Medulla oblongata (tissue), 1 donor: Measurements from ENCODE around the gene ANKFN1.

Experiments used
- DNase-seq: peaks from one replicate; pipeline ENCODE4 v3.0.0-alpha.2; 2015; ENCODE audit errors: extremely low spot score

ANKFN1 gene

GRCh38 chr17:56142781-56143180, 10.5 kb upstream of the ANKFN1 start:
- no peak for DNase-seq

DNA sequence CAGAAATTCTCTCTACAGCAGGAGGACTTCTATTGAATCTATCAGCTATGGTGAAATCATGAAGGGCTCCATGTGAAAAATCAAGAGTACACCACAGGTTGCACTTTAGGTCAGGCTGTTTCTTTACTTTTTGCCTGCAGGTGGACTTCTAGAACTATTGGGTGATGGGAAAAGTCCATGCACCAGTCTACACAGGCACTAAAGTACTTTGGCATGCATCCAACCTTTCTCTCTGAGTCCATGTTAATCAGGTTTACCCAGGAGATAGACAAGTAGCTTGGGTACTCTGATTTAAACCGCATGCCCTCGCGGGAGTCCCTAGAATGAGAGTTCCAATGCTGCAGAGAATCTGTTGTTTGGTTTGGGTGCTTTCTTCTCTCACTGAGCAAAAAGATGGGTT, 9.1 kb upstream of the ANKFN1 start:
- no peak for DNase-seq

- no peak for DNase-seq
Observed at GRCh38 chr17:56146534-56146933, 6.7 kb upstream of the ANKFN1 start.

- no peak for DNase-seq
Observed at GRCh38 chr17:56148333-56148732, 4.9 kb upstream of the ANKFN1 start.

GRCh38 chr17:56149266-56150036, 3.8 kb upstream of the ANKFN1 start:
- DNase-seq: no peak

GRCh38 chr17:56150649-56151048, 2.6 kb upstream of the ANKFN1 start:
- DNase-seq: no peak

DNA sequence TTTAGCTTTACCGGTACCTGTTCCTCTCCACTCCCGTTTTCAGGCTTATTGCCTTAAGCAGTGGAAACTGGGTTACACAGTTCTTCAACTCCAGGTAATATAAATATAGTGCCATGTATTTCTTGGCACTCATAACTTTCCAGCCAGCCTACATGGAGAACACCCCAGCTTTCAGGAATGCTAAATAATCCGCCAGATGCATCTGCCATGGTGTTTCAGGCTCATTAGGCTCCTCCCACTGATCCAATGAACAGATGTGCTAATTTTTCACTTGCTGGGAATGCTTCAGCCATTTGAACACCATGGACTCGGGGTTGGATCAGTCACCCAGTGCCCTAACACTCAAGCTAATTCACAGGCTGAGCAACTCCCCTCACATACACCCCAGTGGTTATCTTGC, 4.6 kb downstream of the ANKFN1 start:
- DNase-seq: no peak

- no peak for DNase-seq
Observed at GRCh38 chr17:56158344-56158743, 5.1 kb downstream of the ANKFN1 start.

GRCh38 chr17:56158915-56159825, 5.9 kb downstream of the ANKFN1 start:
- DNase-seq: no peak

DNA sequence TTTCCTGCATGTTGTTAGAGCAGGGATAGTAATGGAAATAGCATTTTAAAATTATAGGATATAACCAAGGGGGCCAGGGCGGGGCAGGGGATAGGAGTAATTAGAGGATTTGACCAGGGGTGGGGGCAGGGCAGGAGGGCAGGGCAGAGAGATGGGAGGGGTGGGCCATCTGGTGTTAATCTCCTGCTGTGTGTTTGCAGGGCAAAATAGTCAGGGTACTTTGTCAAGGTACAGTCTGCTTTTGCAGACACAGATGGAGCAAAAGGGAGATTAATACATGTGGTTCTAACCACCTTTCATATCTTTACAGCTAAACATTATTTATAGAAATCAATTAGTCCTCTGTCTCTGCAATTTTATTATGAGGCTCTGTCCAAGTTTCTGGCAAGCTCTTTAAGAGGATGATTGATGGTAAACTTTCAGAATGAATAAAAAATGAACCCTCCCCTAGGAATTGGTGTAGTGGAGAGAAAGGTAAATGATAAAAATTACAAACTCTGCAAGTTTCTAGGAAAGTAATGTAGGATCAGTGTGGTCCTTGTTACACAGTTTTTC, 6.6 kb downstream of the ANKFN1 start:
- DNase-seq: no peak

GRCh38 chr17:56160422-56160821, 7.1 kb downstream of the ANKFN1 start:
- no peak for DNase-seq

DNA sequence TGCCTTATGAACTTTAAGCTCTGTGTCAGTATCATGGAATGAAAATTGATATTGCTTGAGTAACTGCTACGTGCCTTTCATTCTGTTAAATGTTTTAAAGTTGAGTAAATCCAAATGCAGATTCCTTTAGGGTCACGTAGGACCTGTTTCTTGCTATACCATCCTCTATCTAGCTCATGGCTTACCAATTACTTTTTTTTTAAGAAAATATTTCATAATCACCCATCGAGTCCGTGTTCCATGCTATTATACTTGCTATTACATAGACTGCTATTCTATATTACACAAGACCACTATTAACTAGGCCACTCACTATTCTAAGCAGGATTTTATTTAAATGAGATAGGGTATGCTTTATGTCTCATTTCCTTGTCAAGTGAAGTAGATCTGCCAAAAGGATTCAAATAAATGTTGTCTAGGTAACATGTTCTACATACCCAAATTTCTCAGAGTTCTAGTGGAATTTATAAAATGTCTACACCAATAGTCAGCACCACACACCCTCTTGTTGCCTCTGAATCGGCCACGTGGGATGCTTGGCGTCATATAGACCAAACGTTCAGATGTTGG, 11.9 kb downstream of the ANKFN1 start:
- no peak for DNase-seq

GRCh38 chr17:56167491-56167890, 14.2 kb downstream of the ANKFN1 start:
- DNase-seq: no peak

- DNase-seq: no peak
Observed at GRCh38 chr17:56169621-56170020, 16.3 kb downstream of the ANKFN1 start.

GRCh38 chr17:56171186-56171959, 18.1 kb downstream of the ANKFN1 start:
- DNase-seq: no peak

DNA sequence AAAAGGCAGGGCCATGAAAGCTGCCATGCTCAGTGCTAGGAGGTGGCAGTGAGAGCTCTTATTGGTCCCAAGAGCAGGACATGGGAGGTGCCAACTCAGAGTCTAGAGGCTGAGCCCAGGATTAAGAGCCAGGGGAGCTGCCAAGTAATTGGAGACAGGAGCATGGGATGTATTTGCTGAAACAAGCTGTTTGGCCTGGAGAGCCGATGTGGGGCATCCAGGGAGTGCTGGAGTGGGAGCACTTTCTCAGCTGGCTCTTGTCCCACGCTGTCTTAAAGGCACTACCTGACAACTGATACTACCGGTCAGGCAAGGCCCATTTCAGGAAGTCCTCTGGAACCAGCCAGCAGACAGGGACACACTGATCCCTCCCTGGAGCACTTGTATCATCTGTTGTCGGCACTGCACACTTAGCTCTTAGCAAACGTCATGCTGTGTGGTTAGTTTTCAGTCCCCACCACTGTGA, 19.3 kb downstream of the ANKFN1 start:
- DNase-seq: peak; percentile 65

GRCh38 chr17:56173026-56173425, 19.8 kb downstream of the ANKFN1 start:
- DNase-seq: no peak

DNA sequence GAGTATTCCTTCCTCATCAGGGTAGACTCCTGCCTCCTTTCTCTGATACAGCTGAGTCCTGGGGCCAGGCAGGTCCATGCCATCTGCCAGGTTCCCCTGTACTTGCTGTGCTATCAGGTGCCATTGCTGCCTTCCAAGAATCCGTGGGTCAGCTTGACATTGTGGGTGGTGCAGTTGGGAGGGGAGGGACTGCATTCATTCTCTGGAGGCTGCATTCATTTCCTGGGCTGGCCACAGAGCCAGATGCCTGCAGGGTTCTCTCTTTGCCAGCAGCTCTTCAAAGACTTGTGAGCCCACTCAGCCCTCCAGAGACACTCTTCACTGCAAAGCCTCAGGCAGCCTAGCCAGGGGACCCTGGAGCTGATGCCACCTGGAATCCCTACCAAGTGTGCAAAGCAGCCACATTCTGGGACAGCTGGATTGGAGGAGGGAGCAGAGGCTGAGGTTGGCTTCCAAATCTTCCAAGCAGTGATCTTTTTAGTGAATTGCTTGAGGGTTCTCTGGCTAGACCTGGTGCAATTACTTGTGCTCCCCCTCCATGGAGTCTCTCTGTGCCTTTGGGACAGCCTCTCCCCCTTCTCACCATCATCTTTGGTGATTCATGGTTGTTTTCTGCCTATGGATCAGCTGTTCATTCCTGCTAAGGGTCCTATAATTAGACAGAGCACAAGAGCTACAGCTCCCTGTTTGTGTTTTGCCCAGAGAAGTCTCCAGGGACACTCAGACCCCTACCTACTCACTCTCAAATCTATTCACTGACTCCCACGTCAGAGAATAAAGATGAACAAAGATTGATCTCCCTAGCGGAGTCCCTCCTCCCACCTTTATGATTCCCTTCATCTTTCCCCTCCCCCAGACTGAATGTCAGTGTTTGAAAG, 20.9 kb downstream of the ANKFN1 start:
- no peak for DNase-seq

- no peak for DNase-seq
Observed at GRCh38 chr17:56175299-56175955, 22.2 kb downstream of the ANKFN1 start.

DNA sequence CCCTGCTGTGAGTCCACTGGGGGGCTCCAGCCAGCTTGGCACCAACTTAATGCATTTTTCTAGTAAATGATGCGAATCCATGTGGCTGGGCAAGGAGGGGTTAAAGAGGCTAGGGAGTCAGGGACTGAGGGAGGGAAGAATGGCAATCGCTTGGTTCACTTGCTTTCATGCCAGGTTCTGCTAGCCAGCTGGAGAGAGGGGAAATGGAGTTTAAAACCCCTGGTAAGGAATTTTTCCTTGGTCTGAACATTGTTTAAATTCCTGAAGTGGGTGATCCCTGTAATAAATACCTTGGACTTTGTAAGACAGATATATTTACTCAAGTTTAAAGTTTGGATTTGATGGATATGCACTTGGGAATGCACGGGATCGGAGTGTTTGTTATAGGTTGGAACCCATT, 22.8 kb downstream of the ANKFN1 start:
- no peak for DNase-seq
